Upper lobe of right lung (tissue), 1 donor: ENCODE measurements around the gene GPR158. TPM values are rescaled to one million over a fixed set of nuclear protein-coding genes. Genes with fewer than 3 reads are reported as not detected.

Experiments
- ATAC-seq: fragments of 200-7000 bp; cut with Tn5 transposase; one replicate; pipeline ENCODE4 v1.9.1; 2020; ENCODE audit warnings: mild to moderate bottlenecking, moderate library complexity
- DNase-seq: peaks from one replicate; pipeline ENCODE4 v3.0.0-alpha.2; 2020
- H3K27ac ChIP-seq: fragments of 200-600 bp; one replicate; pipeline ENCODE4 v1.8.0; 2022
- H3K27me3 ChIP-seq: fragments of 200-600 bp; one replicate; pipeline ENCODE4 v1.8.0; 2022; ENCODE audit warnings: mild to moderate bottlenecking
- H3K36me3 ChIP-seq: fragments of 200-600 bp; one replicate; pipeline ENCODE4 v1.8.0; 2022
- H3K4me1 ChIP-seq: fragments of 200-600 bp; one replicate; pipeline ENCODE4 v1.8.0; 2022
- H3K4me3 ChIP-seq: fragments of 200-600 bp; one replicate; pipeline ENCODE4 v1.8.0; 2022; ENCODE audit warnings: mild to moderate bottlenecking
- H3K9me3 ChIP-seq: fragments of 200-600 bp; one replicate; pipeline ENCODE4 v1.8.0; 2022
- CTCF ChIP-seq: fragments of 200-600 bp; IDR thresholded peaks from one replicate; pipeline ENCODE4 v1.8.0; 2022; ENCODE audit warnings: antibody characterized with exemption
- intact Hi-C: fragments of 100-400 bp; cut with DNase I; formaldehyde crosslinking; loops from one replicate; pipeline ENCODE4 v1.11.0; 2022
- total RNA-seq: library from RNA; stranded (reverse); fragmentation: NEBNext Ultra II Directional; extraction: Animal tissue kit (Norgen Biotek cat#: 25700); gene quantifications from one replicate; pipeline ENCODE4 v1.2.1, GENCODE V29; 2021
- donor health status: DM: no; HTN: yes; CAD: no; lungs with severe emphysema.

GPR158 gene
- total RNA-seq, 1 donor from 2014 or later: not detected

DNA sequence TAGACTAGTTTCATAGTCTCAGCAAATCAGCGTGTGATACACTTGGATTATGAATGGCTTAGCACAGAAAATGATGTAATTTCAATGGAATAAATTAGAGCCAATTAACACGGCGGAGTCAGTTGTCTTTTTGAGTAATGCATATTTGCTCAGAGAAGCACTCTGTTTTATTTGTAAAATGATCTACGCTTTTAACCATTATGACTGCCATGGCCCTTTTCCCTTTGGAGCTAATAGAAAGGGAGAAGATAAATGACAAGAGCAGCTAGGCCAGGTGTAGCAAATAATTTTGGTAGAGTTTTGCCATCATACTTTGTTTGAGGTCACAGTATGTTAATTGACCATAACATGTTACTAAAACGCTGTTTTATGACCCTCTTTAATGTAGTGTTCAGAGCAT lies 86.8 kb downstream of the GPR158 start:
- DNase-seq (no peak), ATAC-seq (no peak)
- no peak for TF ChIP-seq CTCF
- intact Hi-C loops: no loop called here
- no peaks in the 10 kb centered on the region for H3K4me1 ChIP-seq
- H3K4me3 ChIP-seq: no peak overlapping the region
- H3K36me3 ChIP-seq: no peaks in the 10 kb centered on the region
- H3K9me3 ChIP-seq: no peaks in the 10 kb centered on the region
- no peaks in the 10 kb centered on the region for H3K27me3 ChIP-seq
- H3K27ac ChIP-seq: no peak overlapping the region

GRCh38 chr10:25263931-25264330 lies 89.1 kb downstream of the GPR158 start:
- H3K27me3 ChIP-seq: no peaks in the 10 kb centered on the region
- DNase-seq (no peak), ATAC-seq (no peak)
- no peaks in the 10 kb centered on the region for H3K4me1 ChIP-seq
- no peak for TF ChIP-seq CTCF
- H3K36me3 ChIP-seq: no peaks in the 10 kb centered on the region
- intact Hi-C loops: no loop called here
- no peak overlapping the region for H3K27ac ChIP-seq
- H3K9me3 ChIP-seq: no peaks in the 10 kb centered on the region
- no peak overlapping the region for H3K4me3 ChIP-seq

- no peak overlapping the region for H3K4me3 ChIP-seq
- peaks cover 5% of the 10 kb centered on the region for H3K9me3 ChIP-seq
- ATAC-seq: no peak
- H3K27ac ChIP-seq: no peak overlapping the region
- no peak for DNase-seq
- intact Hi-C loops: no loop called here
- no peak for TF ChIP-seq CTCF
- H3K36me3 ChIP-seq: no peaks in the 10 kb centered on the region
- H3K4me1 ChIP-seq: no peaks in the 10 kb centered on the region
- H3K27me3 ChIP-seq: no peaks in the 10 kb centered on the region
Measured at GRCh38 chr10:25278180-25278579, 103.4 kb downstream of the GPR158 start.

- no peak for DNase-seq
- ATAC-seq: no peak
- no peak overlapping the region for H3K4me3 ChIP-seq
- H3K27me3 ChIP-seq: no peaks in the 10 kb centered on the region
- no peak overlapping the region for H3K27ac ChIP-seq
- H3K36me3 ChIP-seq: no peaks in the 10 kb centered on the region
- TF ChIP-seq CTCF: no peak
- H3K9me3 ChIP-seq: peaks cover 5% of the 10 kb centered on the region
- H3K4me1 ChIP-seq: no peaks in the 10 kb centered on the region
- intact Hi-C loops: no loop called here
Measured at GRCh38 chr10:25280076-25280475, 105.3 kb downstream of the GPR158 start.

DNA sequence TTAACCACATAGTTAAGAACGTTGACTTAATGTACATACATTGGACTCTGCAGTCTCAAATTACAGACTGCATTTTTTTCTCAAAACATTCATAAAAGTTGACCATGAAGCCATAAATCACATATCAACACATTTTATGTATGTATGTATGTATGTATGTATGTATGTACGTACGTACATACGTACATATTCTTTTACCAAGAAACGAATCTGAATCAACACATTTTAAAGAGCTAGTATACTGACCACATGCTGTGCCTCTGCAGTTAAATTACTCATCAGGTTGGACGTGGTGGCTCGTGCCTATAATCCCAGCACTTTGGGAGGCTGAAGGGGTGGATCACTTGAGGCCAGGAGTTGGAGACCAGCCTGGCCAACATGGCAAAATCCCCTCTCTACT lies 105.8 kb downstream of the GPR158 start:
- DNase-seq: no peak
- Histone ChIP-seq H3K4me1 (no peaks in the 10 kb centered on the region), H3K36me3 (no peaks in the 10 kb centered on the region), H3K4me3 (no peak overlapping the region), H3K27me3 (no peaks in the 10 kb centered on the region), H3K27ac (no peak overlapping the region), H3K9me3 (peaks cover 5% of the 10 kb centered on the region)
- ATAC-seq: no peak
- no peak for TF ChIP-seq CTCF
- intact Hi-C loops: no loop called here

DNA sequence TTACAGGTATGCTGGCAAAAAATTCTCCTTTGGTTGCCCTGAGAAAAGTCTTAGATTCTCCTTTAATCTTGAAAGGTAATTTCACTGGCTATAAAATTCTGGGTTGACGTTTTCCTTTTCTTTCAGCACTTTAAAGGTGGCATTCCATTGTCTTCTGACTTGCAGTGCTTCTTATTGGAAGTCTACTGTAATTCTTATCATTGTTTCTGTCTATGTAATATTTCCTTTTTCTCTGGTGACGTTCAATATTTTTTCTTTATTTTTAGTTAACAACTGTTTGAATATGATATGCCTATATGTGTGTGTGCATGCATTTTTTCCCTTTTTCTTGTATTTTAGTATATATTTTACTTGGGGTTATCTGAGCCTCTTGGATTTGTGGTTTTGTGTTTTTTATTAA lies 111.0 kb downstream of the GPR158 start:
- Histone ChIP-seq H3K27me3 (no peaks in the 10 kb centered on the region), H3K4me1 (no peaks in the 10 kb centered on the region), H3K36me3 (no peaks in the 10 kb centered on the region), H3K27ac (no peak overlapping the region), H3K9me3 (no peaks in the 10 kb centered on the region), H3K4me3 (no peak overlapping the region)
- no peak for TF ChIP-seq CTCF
- DNase-seq (no peak), ATAC-seq (no peak)
- intact Hi-C loops: no loop called here
